Activated CD4-positive, alpha-beta T cell treated with anti-CD3 and anti-CD28 coated beads, Interleukin-10, Interleukin-2, amounts not matched to agents 100 ng/mL and 50 ng/mL, durations not matched to agents 16 hours and 8 hours (primary cell): ENCODE data around the gene ENAH.

Experiments
- DNase-seq: peaks from one replicate; pipeline ENCODE4 v3.0.0-alpha.2; 2020

ENAH gene

GRCh38 chr1:225554216-225554812 lies 98.6 kb downstream of the ENAH start:
- peak; percentile 18 for DNase-seq

DNA sequence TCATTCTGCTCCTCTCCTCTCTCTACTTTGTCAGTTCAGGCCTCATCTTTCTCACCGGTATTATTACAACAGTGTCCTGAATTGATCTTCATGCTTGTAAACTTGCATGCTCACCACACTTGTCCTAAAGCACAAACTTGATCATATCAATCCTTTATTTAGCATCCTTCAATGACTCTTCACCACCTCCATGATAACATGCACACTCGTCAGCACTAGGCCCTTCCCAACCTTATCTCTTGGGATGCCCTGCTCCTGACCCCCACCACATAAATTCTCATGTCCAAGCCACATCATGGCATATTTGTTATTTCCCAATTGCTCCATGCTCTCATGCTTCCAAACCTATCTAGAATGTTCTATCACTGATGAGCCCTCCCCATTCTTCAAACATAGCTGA lies 103.1 kb downstream of the ENAH start:
- no peak for DNase-seq

DNA sequence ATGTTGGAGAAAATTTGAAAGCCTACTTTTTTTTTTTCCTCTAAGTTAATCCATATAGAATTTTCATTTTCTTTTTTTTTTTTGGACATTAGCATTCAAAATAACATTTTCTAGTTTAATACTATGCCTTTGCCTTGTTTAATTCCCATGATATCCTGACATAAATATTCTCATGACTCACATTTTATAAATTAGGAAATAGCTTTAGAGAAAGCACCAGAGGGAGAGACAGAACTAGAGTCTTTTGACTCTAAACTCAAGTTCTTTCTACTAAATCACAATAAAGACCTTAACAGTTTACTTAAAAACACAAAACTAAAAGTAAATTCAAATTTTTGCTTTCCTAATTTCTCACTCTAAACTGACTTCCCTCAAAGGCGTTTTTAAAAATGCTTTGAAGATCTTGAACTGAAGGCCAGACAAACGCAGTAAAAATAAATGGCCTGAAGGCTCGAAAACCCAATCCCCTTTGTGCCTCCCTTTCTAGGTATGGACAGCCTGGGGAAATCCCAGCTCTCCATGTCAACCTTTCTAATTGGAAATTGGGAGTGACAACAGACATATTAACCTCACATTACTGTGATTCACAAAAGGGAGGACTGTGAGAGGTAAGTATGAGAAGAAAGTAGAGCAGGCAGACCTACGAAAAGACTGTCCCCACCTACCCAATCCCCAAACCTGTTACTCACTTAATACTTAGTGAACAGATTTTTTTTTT lies 104.6 kb downstream of the ENAH start:
- DNase-seq, result no peak

- no peak for DNase-seq
Observed at GRCh38 chr1:225545649-225546048, 107.3 kb downstream of the ENAH start.

DNA sequence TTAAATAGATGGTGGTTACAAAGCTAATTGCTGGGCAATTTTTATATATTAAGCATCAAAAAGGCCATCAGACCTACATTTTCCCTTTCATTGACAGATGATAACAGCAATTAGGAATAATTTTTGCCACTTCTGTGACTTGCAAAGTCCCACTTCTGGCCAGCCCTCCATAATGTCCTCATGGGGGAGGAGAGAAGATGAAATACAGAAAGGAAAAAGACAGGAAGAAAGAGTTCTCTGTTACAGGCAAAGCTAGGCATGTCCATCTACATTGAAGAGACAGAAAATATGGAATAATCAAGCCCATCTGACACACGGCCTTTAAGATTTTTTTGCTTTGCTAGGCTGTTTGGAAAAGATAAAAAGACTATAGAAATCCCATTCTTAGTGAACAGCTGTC lies 108.0 kb downstream of the ENAH start:
- no peak for DNase-seq

- no peak for DNase-seq
Observed at GRCh38 chr1:225544263-225544662, 108.7 kb downstream of the ENAH start.

GRCh38 chr1:225543350-225543749 lies 109.6 kb downstream of the ENAH start:
- no peak for DNase-seq

DNA sequence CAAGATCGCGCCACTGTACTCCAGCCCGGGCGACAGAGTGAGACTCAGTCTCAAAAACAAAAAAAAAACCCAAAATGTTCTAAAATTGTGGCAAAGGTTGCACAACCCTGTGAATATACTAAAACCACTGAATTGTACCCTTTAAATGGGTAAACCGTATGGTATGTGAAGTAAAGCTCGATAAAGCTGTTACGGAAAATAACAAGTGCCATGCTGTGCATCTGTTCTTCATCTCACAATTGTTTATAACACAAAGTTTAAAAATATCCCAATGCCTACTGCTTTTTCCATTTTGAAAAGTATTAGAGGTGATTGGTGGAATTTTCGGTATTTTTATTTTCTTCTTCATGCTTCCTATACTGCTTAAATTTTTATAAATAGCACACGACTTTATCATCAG lies 111.5 kb downstream of the ENAH start:
- DNase-seq, result no peak

- no peak for DNase-seq
Observed at GRCh38 chr1:225539575-225539974, 113.3 kb downstream of the ENAH start.

DNA sequence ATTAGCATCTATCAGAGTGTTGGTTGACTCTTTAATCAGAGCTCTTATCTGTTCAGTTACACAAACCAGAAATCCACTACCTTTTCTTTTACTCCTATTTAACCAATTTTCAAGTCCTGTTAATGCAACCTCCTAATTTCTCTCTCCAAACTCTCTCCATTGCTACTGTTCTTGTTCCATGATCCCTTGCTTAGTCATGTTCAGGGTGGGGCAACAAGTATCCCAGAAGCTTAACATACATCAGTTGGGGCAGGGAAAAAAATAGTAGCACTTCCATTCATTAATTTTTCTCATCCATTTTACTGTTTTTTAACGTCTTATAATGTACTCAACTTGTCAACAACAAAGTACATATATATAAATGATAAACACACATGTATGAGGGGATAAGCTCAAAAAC lies 113.9 kb downstream of the ENAH start:
- DNase-seq, result no peak

- no peak for DNase-seq
Observed at GRCh38 chr1:225537554-225538251, 115.2 kb downstream of the ENAH start.

DNA sequence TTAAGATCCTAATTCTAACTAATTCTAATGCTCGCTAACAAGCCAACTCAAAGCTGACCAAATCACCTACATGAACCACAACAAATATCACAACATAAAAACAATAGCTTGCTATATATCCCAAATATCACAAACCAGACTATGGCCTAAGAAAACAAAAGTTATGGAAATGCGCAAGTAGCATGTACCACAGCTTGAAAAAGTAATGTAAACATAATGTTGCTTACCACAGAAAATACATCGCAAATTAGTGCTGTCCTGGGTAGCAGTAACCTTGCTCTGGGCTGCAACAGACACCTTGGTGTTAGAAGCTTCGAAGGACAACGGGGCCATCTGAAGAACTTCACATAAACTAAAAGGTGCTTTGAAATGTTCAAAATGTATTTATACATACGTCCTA lies 117.6 kb downstream of the ENAH start:
- DNase-seq, result no peak

GRCh38 chr1:225534772-225535171 lies 118.2 kb downstream of the ENAH start:
- DNase-seq, result no peak

DNA sequence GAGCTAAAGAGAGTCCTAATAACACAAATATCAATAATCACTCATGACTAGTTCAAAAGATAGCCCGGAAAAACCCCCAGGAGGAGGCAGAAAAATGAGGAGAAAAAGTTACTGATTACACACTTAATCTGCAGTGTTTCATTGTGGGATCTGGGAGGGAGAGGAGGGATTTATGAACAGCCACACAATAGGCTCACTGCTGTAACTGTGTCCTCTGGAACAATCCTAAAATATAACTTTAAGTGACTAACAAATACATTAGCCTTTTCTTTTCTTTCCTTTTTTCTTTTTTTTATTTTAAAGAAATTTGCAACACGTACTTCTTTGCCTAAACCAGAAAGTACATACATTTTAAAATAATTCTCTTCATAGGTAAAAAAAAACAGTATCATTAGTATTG lies 118.8 kb downstream of the ENAH start:
- DNase-seq, result no peak

- DNase-seq, result no peak
Observed at GRCh38 chr1:225533238-225533637, 119.7 kb downstream of the ENAH start.

DNA sequence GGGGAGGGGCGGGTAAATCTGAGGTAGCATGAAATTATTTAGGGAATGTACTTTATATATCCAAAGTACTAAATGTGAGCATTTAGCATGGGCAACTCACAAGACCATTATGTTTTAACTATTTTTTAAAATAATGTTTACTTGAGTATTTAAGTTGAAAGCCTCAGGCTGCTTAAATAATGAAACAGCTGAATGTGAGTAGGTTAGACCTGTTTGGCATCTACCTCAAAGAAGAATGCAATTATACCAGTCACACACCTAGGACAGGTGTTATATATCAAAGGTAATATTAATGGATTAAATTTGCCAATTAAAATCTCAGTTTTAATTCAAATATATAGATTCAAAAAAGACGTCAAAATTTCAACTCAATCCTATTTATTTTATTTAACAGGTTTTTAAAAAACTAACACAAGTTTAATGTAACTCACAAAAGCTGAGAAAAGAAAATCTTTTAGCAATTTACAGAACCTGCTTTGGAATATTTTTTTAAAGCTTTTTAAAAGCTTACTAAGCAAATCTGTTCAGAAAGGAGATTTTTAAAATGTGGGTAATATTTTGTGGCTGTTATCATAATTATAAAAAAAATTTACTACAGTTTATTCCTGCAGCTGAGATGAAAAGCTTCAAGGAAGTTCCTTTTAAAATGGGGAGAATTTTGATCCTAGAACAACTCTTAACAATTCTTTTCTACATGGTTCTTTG lies 120.5 kb downstream of the ENAH start:
- no peak for DNase-seq

GRCh38 chr1:225529726-225530125 lies 123.2 kb downstream of the ENAH start:
- no peak for DNase-seq

DNA sequence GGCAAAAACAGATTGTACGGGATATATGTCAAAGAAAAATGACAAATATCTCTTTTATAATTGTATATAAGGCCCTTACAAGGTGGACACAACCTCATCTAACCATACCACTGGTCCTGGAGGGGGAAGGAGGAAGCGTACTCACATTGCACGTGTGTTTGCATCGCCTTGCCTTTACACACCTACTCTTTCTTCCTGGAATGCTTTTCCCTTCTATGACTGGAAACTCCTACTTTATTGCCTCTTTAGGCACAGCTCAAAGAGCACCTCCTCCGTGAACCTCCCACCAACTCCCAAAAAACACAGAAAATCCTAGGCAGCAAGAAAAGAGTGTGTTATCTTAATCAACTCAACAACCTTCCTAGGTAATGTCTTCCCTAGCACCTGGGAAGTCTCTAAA lies 125.3 kb downstream of the ENAH start:
- no peak for DNase-seq

GRCh38 chr1:225526878-225527277 lies 126.0 kb downstream of the ENAH start:
- DNase-seq, result no peak

- no peak for DNase-seq
Observed at GRCh38 chr1:225525377-225525776, 127.5 kb downstream of the ENAH start.

- no peak for DNase-seq
Observed at GRCh38 chr1:225524570-225524969, 128.4 kb downstream of the ENAH start.

GRCh38 chr1:225523263-225523950 lies 129.5 kb downstream of the ENAH start:
- DNase-seq, result no peak
